HG03457 (cell line): ENCODE data around the gene TMEM52.
"Not testable (repeated sequence)": the region's sequence is repeated elsewhere in the genome, so short reads cannot be mapped to it uniquely, and the experiment has no call there.

Experiments used
- ATAC-seq: cut with Tn5 transposase; IDR thresholded peaks from one replicate; pipeline ENCODE4 v1.9.1; 2021; ENCODE audit warnings: moderate number of reproducible peaks; ENCODE audit not compliant: unreplicated experiment

The TMEM52 gene

DNA sequence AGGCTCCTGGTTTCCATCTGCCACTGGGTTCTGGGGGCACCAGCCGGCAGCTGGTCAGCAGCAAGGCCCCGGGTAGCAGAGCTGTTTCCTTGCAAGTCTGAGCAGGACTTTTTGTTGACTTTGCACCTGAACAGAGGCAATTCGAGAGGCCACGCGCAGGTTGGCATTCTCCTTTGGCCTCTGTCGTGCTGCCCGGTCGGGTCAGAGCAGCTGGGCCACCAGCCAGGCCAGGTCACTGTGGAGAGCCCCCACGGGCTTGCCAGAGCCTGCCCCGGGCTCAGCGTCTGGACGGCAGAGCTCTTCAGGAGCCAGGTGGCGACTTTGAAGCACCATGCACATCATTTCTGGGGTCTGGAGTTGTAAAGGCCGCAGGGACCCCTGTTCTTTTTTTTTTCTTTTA is 28.4 kb upstream of the TMEM52 start:
- ATAC-seq = no peak

DNA sequence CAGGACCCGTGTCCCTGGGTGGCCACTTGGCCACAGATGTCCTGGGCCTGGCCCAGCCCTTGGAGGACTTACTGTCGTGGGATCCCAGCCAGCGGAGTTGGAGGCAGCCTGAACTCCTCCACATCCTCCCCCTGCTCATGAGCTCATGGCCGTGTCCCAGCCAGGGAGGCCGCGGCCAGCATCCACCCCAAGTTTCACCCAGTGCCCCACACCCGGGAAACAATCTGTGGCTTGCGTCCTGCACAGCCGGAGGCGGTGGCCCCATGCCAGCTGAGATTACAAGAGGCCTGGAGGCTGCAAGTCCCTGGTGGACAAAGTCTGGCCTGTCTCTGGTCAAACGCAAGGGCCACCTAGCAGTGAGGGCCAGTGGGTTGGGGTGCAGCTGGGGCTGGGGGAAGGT is 27.5 kb upstream of the TMEM52 start:
- no peak for ATAC-seq

DNA sequence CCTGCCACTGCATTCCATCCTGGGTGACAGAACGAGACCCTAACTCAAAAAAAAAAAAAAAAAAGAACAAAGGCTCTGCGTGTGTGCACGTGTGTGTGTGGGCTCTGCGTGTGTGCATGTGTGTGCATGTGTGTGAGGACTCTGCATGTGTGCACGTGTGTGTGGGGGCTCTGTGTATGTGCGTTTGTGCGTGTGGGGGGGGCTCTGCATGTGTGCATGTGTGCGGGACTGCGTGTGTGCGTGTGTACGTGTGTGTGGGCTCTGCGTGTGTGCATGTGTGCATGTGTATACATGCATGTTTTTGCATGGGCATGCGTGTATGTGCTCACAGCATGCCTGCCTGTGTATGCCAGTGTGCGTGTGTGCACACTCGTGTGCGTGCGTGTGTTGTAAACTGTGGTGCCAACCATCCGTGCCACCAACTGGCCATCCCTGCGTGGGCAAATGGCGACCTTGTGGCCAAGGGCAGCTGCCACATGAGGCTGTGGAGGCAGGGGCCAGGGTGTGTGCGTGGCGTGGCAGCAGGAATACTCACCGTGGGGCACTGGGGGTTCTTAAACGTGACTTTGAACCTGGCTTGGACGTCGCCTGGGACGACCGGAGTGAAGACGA is 26.8 kb upstream of the TMEM52 start:
- no peak for ATAC-seq

DNA sequence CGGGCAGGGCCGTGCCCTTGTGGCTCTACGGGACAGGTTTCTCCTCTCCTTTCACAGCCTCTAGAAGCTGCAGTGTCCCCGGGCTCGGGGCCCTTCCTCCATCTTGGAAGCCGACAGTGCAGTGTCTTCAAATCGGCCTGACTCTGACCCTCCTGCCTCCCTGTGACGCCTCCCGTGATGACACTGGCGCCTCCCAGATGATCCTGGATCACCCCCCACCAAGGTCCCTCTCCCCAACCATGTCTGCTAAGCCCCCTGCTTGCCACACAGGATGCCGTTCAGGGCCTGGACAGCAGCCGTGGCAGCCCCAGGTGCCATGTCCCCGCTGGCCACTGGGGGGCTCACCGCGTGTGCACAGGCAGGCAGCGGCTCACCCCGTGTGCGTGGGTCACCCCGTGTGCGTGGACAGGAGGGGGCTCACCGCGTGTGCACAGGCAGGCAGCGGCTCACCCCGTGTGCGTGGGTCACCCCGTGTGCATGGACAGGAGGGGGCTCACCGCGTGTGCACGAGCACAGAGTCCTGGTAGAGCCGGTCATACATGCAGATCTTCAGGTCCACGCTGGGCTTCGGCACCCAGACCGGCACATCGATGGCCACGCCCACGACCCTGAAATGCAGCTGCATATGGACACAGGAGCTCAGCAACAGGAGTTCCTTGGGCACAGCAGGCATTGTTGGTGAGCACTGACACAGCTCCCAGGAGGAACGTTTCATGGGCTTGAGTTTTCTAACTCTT is 24.9 kb upstream of the TMEM52 start:
- ATAC-seq = no peak

DNA sequence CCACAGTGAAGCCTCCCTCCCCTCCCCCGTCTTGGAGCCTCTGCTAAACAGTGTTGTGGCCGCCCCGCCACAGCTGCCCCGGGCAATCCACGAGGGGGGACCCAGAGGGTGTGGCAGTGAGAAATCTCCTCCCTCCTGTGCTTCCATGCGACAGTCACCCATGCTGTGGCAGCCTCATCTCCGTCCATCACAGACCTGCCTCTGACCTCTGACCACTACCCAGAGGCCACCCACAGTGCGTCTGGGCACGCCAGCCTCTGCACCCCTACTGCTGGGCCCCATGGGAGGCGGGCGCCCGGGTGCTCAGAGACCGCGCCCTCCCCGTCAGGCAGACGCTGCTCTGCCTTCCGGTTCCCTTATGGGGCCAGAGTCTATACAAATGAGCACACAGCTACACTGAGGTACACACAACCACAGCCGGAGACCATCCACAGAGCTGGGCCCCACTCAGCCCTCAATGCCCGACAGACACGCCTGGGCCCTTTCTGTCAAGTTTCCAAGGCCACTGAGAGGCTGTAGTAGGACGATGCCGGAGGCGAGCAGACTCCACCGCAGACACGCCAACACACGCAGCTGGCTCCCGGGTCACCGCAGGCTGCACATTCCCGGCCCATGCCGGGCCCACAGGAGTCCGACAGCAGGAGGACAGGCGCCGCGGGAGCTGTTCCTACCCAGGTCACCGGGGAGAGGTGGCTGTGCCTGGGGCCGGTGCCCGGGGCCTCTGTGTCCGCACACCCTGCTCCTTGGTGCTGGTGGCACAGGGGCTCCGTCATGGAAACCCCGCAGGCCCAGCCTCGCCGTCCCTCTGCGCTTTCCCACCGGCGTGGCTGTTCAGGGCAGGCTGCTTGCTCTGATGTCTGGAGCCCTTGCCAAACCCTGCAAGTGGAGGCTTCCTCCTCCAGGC is 23.9 kb upstream of the TMEM52 start:
- ATAC-seq = no peak

DNA sequence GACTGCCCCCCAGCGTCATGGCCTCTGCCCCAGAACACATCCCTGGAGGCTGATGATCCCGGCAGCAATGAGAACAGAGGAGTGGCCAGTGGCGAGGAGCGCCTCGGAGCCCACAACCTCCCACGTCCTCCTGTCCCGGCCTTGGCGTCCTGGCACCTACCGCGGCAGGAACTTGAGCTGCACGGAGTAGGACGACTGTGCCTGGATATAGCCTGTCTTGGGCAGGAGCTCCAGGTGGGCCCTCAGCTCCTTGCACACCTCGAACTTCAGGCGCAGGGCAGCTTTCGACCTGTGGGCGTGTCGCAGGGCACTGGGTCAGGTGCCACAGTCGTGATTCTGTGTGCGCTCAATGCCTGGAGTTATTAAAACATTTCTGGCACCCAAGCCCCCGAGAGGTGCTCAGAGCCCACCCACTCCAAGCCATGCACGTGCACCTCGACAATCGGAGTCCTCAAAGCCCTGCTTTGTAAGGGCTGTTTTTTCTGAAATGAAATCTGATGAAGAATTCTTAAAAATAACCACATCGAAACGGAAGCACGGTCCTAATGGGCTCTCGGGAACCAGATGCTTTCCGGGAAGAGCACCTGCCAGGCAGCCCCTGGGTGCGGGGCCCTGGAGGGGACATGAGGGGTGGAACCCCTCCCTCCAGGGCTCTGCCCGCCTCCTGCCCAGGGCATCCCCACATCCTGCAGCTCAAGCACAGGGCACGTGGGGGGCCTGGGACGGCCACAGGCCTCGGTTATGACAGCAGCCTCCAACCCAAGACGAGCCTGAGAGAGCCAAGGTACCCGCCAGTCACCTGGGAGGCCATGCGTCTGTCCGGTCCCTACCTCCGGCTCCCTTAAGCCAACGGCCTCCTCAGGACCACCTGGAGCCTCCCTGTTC is 23.0 kb upstream of the TMEM52 start:
- no peak for ATAC-seq

DNA sequence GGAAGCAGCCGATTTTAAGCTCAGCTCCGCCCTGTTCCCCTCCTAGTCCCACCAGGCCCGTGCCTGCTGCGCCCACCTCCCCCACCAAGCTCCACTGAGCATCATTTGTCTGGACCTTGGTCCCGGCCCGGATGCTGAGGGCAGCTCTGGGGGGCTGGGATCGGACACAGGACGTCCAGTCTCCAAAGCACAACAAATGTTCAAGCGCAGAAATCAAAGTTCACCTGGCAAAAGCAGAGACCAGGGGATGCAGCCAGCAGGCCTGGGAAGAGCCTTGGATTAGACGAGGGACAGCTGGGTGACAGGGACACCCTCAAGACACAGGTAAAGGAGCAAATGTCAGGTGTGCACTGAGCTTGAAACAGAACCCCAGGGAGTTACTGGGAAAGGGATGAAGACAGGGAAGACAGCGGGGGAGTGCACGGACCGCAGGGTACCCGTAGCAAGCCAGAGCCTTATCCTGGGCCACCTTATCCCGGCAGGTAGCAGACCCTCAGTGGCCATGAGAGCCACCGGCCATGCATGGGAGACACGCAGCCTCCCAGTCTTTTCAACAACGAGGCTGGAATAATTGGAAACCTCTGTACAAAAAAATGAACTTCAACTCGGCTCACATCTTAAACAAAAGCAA is 22.2 kb upstream of the TMEM52 start:
- ATAC-seq = no peak

DNA sequence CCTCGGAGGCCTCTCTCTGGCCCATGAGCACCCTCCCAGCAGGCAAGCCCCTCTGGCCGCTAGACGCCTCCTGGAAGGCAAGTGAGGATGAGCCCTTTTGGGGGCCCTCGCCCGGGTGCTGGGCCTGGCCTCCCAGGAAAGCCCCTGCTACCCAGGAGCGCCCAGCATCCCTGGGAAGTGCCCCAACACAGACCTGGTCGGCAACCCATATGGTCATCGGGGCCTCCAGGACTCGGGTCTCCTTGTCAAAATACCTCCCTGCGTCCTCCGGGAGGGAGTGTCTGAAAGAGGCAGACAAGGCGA is 21.0 kb upstream of the TMEM52 start:
- ATAC-seq = no peak

DNA sequence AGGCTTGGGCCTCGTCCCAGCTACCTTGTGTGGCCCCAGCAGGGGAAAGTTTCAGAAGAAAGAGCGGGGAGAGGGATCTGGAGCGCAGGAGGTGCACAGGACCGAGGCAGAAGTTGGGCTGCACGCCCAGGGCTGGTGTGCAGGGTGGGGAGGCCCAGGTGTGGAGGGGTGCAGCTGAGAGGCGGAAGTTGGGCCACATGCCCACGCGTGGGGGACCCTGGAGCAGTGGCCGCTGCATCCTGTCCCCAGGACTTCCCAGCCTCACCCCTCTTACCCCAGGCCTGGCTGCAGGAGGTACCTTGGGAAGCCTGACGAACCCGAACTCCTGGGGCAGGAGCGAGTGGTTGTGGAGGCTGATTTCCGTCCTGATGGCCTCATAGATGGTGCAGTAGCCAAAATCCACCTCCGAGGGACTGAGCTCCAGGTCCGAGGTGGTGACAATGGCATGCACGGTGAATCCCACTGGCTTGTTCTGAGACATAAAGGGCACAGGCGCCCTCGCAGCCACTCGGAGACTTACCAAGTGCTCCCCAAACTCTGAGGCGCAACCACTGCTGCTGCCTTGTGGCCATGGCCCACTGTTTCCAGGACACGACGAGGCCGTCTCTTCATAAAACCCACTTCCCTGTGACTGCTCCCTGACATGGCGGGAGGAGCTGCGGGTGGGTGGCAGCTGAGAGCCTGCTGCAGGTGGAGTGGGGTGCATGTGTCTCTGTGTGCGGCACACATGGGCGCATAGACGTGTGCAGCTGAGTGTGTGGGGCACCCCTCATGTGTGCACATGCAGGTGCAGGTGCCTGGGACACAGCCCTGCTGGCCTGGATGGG is 20.4 kb upstream of the TMEM52 start:
- ATAC-seq = no peak

DNA sequence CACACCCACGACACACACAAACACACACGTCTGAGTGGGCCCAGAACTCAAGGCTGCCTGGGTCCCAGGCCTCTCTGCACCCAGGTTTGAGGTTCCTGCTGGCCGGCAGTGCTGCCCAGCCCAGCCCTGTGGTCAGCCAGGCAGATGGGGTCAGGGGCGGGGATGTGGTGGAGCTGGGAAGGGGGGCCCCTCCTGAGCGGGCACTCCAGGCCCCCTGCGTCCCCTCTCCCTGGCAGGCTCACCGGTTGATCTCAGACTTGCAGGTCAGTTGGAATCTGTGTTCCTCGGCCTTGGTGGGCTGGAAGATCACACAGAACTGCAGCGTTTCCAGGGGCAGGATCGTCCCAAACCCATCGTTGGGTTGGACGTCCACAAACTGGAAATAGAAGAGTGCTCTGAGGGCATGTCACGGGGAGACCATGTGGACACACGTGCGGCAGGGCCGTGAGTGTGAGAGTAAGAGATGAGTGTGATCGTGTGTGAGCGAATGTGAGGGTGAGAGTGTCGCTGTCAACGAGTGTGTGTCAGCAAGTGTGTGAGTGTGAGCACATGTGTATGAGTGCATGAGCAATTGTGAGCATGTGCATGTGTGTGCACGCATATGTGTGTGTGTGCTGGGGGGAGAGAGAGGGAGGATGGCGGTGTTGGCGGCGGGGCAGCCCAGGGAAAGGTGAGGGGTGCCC is 19.7 kb upstream of the TMEM52 start:
- ATAC-seq = no peak

DNA sequence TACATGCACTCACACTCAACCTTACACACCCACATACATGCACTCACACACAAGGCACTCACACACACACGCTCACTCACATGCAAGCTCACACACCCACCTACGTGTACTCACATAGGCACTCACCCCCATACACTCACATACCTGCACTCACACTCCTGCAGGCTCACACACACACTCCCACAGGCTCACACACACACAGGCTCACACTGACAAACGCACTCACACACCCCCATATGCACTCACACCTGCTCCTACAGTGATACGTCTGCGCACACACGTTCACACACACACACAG is 19.1 kb upstream of the TMEM52 start:
- no peak for ATAC-seq

DNA sequence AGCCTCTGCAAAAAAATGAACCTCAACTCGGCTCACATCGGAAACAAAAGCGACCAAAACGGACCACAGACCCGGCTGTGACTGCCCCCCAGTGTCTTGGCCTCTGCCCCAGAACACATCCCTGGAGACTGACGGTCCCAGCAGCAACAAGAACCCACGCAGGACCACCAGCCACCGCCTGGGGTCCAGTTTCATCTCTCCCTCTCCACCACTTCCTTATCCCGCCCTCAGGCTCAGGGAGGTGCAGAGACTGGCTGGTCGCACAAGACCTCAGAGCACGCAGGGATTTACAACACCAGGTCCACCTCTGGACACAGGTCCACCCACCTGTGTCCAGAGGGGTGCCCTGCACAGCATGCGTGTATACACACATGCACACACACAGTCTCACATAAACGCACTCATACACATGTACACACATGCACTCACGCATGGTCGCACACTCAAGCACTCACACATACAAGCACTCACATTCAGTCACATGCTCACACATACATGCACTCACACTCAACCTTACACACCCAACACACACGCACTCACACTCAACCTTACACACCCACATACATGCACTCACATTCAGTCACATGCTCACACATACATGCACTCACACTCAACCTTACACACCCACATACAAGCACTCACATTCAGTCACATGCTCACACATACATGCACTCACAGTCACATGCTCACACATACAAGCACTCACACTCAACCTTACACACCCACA is 18.6 kb upstream of the TMEM52 start:
- ATAC-seq = no peak

DNA sequence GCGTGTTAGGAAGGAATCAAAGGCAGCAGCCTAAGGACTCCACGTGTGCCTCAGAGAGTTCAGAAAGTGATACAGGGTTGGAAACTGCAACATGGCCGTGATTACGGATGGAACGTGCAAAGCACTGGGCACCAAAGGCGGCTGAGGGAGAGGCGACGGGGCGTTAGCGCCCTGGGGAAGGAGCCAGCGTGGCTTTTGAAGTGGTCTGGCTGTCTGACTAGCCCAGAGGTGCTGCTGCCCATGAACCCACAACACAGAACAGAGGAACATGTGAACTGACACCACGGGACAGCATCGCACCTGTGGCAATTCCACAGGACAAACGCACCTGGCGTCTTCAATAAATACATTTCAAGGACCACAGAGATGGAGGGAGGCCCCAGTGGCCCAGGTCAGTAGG is 18.0 kb upstream of the TMEM52 start:
- ATAC-seq = no peak

DNA sequence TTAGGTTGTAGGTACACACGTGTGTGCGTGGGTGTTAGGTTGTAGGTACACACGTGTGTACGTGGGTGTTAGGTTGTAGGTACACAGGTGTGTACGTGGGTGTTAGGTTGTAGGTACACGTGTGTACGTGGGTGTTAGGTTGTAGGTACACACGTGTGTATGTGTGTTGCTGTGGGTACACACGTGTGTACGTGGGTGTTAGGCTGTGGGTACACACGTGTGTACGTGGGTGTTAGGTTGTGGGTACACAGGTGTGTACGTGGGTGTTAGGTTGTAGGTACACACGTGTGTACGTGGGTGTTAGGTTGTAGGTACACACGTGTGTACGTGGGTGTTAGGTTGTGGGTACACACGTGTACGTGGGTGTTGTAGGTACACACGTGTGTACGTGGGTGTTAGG is 15.8 kb upstream of the TMEM52 start:
- not testable (repeated sequence) for ATAC-seq

DNA sequence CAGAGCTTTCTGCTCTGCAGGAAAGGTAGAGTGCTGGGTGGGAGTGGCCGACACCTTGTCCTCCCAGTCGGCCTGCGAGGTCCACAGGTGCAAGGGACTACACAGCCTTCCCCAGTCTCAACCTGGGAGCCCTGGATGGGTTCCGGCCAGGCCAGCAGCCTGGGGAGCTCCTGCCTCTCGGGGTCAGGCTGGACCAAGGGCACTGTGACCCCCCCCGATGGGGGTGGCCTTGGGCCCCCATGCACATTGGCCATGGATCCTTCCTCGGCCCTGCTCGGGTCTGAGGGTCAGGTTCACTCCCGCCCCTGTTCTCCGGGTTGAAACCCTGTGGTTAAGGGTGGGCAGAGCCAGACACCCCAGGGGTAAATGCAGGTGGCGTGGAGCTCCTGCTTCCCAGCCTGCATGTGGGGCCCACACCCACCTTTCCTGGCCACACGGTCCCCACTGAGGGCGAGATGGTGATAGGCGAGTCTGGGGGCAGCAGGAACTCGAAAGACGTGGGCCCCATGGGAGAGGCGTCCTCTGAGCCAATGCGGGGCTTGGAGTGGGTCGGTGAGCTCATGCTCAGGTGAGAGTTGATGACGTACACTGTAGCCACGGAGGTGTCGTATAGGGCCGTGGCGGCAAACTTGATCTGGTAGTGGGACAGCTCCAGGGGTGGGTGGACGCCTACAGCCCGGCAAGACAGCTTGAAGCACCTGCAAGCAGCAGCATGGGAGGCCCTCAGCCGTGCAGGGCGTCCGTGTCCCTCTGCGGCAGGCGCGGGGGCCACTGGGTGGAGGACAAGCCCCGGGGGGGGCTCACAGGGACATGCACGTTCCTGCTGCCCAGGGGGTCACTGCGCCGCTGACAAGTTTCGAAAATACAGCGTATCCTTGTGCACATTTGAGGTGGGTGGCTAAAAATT is 10.8 kb upstream of the TMEM52 start:
- ATAC-seq = no peak

DNA sequence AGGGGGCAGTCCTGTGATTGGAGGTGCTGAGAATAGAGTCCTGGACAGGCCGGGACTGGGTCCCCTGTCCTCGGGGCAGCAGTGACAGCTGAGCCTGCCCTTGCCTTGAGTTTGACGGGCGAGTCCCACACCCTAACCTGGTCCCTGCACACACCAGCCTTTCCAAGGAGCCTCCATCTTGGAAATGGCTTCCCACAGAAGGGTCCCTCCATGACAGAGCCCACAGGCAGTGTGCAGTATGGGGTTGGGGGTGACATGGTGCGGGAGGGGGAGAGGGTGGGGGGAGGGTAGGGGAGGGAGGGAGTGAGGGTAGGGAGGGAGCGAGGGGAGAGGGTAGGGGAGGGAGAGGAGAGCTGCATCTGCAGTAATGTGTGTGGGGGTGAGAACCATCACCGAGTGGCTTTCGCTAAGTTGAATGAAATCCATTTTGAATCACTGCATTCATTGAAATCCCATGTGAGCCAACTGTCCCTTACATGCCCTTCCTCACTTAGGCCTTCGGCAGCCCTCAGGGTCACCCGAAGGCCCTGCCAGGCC is 10.1 kb upstream of the TMEM52 start:
- ATAC-seq = no peak
